HepG2 (cell line): Measurements from ENCODE around the gene ANKLE1. TPM values are rescaled to one million over a fixed set of nuclear protein-coding genes. Genes with fewer than 3 reads are reported as not detected.

Source experiments
- ATF7 ChIP-seq, 2 experiments: fragments of 450-650 bp in 1 of 2; sonication (generic) in 1 of 2; formaldehyde crosslinking in 1 of 2; IDR thresholded peaks; 2 replicates each; pipeline versions ENCODE4 v1.4.0 to v1.6.1; 2016 to 2020; ENCODE audit warnings: antibody characterized with exemption in 1 of 2, mild to moderate bottlenecking in 1 of 2, missing genetic modification reagents in 1 of 2
- CREB1 ChIP-seq, 2 experiments: fragments of 450-650 bp in 1 of 2; IDR thresholded peaks; 2 replicates each; pipeline ENCODE4 v1.6.1; 2016 to 2017; ENCODE audit warnings: control low read depth in 1 of 2, mild to moderate bottlenecking in 1 of 2, missing compliant biosample characterization in 1 of 2, missing genetic modification characterization in 1 of 2
- EP300 ChIP-seq, 3 experiments: sonication (generic) in 1 of 3; formaldehyde crosslinking in 1 of 3; IDR thresholded peaks; 2 replicates each; pipeline versions ENCODE4 v1.5.1 to v1.6.1; 2011 to 2020; ENCODE audit warnings: low read depth in 2 of 3, low read length in 2 of 3, borderline replicate concordance in 1 of 3, improper control_type of control experiment in 1 of 3, mild to moderate bottlenecking in 1 of 3, missing genetic modification reagents in 1 of 3, moderate library complexity in 1 of 3
- FOXK1 ChIP-seq: sonication (generic); formaldehyde crosslinking; IDR thresholded peaks from 2 replicates; pipeline ENCODE4 v1.4.0; 2020; ENCODE audit warnings: low read depth, missing genetic modification reagents, borderline replicate concordance
- HMGA1 ChIP-seq: sonication (generic); formaldehyde crosslinking; conservative IDR thresholded peaks from 2 replicates; pipeline ENCODE4 v1.4.0; 2020; ENCODE audit warnings: missing genetic modification reagents
- PTBP1 ChIP-seq: fragments of 200-400 bp; formaldehyde crosslinking; IDR thresholded peaks from 2 replicates; pipeline ENCODE4 v1.6.1; 2018; ENCODE audit warnings: low read length, low read depth; ENCODE audit not compliant: poor library complexity, severe bottlenecking
- SMAD1 ChIP-seq: sonication (generic); formaldehyde crosslinking; IDR thresholded peaks from 2 replicates; pipeline ENCODE4 v1.4.0; 2020; ENCODE audit warnings: missing genetic modification reagents, low read depth, mild to moderate bottlenecking, borderline replicate concordance
- SP140L ChIP-seq: sonication (generic); formaldehyde crosslinking; IDR thresholded peaks from 2 replicates; pipeline ENCODE4 v1.4.0; 2020; ENCODE audit warnings: missing genetic modification reagents, borderline replicate concordance
- ZBTB8A ChIP-seq: sonication (generic); formaldehyde crosslinking; IDR thresholded peaks from 2 replicates; pipeline ENCODE4 v1.4.0; 2020; ENCODE audit warnings: mild to moderate bottlenecking, low read depth, missing genetic modification reagents, borderline replicate concordance
- ZFP41 ChIP-seq: sonication (generic); formaldehyde crosslinking; IDR thresholded peaks from 2 replicates; pipeline ENCODE4 v1.4.0; 2020; ENCODE audit warnings: mild to moderate bottlenecking, missing genetic modification reagents, borderline replicate concordance
- ZMYM3 ChIP-seq: sonication (generic); formaldehyde crosslinking; IDR thresholded peaks from 2 replicates; pipeline ENCODE4 v1.5.1; 2020; ENCODE audit warnings: mild to moderate bottlenecking, missing genetic modification reagents
- ZNF234 ChIP-seq: sonication (generic); formaldehyde crosslinking; conservative IDR thresholded peaks from 2 replicates; pipeline ENCODE4 v1.5.1; 2020; ENCODE audit warnings: mild to moderate bottlenecking, missing genetic modification reagents
- ZNF263 ChIP-seq: sonication (generic); formaldehyde crosslinking; IDR thresholded peaks from 2 replicates; pipeline ENCODE4 v1.4.0; 2020; ENCODE audit warnings: missing genetic modification reagents
- ZNF501 ChIP-seq: sonication (generic); formaldehyde crosslinking; IDR thresholded peaks from 2 replicates; pipeline ENCODE4 v1.5.1; 2020; ENCODE audit warnings: mild to moderate bottlenecking, moderate library complexity, missing genetic modification reagents
- polyA plus RNA-seq, 8 experiments: library from polyadenylated mRNA; depleted of rRNA in 3 of 8; stranded (reverse) in 7 of 8; unstranded in 1 of 8; fragments of >200 nt; fragmentation: Illumina TruSeq in 4 of 8; extraction: Trizol in 4 of 8; gene quantifications; 2 replicates each; pipeline versions ENCODE4 v1.2.1 to v1.2.3, GENCODE V29; 2011 to 2016; ENCODE audit warnings: low read depth in 4 of 8, missing spikeins in 1 of 8, mixed read lengths in 1 of 8; ENCODE audit not compliant: insufficient read depth in 1 of 8
- total RNA-seq, 5 experiments: library from RNA; depleted of rRNA; stranded (reverse); fragments of >200 nt; fragmentation: Illumina TruSeq; extraction: Trizol; gene quantifications; 2 replicates each; pipeline ENCODE4 v1.2.3, GENCODE V29; 2016; ENCODE audit warnings: low read depth in 1 of 5
- TF ChIP-seq, protein P1 (sequence below): IDR thresholded peaks from 2 replicates; pipeline ENCODE4 v1.6.1; 2018; ENCODE audit warnings: missing genetic modification reagents
- TF ChIP-seq, protein P2 (sequence below): sonication (generic); formaldehyde crosslinking; conservative IDR thresholded peaks from 2 replicates; pipeline ENCODE4 v1.5.0; 2020; ENCODE audit warnings: missing genetic modification reagents
- TF ChIP-seq, protein P3 (sequence below): IDR thresholded peaks from 2 replicates; pipeline ENCODE4 v1.6.1; 2016; ENCODE audit warnings: mild to moderate bottlenecking, missing biosample characterization, missing genetic modification reagents
- TF ChIP-seq, protein P4 (sequence below), 2 experiments: sonication (generic) in 1 of 2; formaldehyde crosslinking in 1 of 2; IDR thresholded peaks; 2 replicates each; pipeline versions ENCODE4 v1.4.0 to v1.6.1; 2018 to 2020; ENCODE audit warnings: missing genetic modification reagents in 2 of 2, borderline replicate concordance in 1 of 2, low read depth in 1 of 2, mild to moderate bottlenecking in 1 of 2, missing biosample characterization in 1 of 2
- TF ChIP-seq, protein P5 (sequence below): sonication (generic); formaldehyde crosslinking; IDR thresholded peaks from 2 replicates; pipeline ENCODE4 v1.9.0; 2022; ENCODE audit warnings: missing genetic modification reagents, mild to moderate bottlenecking, borderline replicate concordance

Gene ANKLE1
- total and polyA plus RNA-seq, 2 of the 13 experiments (the other 11 are each of a cell fraction or from before 2014, with no cell fraction given) = 0.69 to 1.5 TPM

DNA sequence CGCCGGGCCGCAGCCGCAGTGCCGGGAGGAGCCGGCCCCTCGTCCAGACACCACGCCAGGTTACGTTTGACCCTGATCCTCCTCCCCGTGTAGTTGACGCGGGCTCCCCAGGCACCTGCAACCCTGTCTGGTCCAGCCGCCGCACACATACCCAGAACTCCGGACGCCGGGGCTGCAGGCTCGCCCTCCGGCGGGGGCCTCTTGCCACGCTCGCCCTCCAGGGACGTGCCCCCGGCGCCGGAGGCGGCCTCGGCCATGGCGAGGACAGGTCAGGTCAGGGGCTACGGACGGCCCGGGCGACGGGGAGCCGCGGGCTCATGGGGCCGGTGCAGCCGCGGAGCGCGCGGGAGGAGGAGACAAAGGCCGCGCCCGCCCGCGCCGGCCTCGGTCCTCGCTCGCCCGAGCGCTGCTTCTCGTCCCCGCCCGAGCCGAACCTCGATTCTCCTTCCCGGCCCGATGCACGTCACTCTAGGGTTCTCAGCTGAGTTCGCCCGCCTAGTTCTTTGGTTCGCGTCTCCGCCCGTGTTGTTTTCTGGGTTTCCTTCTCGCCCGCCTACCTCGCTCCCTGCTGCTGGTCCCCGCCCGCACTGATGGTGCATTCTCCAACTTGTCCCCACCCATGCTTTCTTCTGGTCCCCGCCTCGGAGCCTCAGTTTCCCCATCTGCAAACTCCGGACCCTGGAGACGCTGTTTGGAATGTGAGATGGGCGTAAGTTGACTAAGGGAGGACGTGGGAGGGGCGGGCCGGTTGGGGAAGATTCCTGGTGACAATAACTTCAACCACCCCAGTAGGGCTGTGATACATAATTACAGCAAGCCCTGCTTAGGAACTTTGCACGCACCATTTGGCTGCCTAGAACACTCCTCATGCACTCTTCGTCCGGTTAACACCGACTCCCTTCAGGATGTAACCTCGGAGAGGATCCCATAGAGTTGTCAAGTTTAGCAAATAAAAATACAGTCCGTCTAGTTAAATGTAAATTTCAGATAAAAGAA lies 53.0 kb downstream of the ANKLE1 start, which contains the start of gene ANO8 (continued):
- TF ChIP-seq CREB1 (IDR thresholded peaks at IDR 0.05) = peak; percentile 79
- no peak for TF ChIP-seq CREB1 (CRISPR knock-in tag; IDR thresholded peaks at IDR 0.05)
- no peak for TF ChIP-seq SP140L (CRISPR knock-in tag)
- no peak for TF ChIP-seq EP300 (IDR thresholded peaks at IDR 0.05; ENCODE audit: low read depth in 2 of 2, low read length in 2 of 2)
- TF ChIP-seq EP300 (CRISPR knock-in tag; IDR thresholded peaks at IDR 0.05; ENCODE audit: borderline replicate concordance) = no peak
- TF ChIP-seq, protein P1, sequence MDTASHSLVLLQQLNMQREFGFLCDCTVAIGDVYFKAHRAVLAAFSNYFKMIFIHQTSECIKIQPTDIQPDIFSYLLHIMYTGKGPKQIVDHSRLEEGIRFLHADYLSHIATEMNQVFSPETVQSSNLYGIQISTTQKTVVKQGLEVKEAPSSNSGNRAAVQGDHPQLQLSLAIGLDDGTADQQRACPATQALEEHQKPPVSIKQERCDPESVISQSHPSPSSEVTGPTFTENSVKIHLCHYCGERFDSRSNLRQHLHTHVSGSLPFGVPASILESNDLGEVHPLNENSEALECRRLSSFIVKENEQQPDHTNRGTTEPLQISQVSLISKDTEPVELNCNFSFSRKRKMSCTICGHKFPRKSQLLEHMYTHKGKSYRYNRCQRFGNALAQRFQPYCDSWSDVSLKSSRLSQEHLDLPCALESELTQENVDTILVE (CRISPR knock-in tag) = 0 out of 2 replicates have a peak, but pooled peaks have one; percentile 35
- peak; percentile 64; the same call in 1 of the 2 replicates for TF ChIP-seq SMAD1 (CRISPR knock-in tag)
- TF ChIP-seq, protein P2, sequence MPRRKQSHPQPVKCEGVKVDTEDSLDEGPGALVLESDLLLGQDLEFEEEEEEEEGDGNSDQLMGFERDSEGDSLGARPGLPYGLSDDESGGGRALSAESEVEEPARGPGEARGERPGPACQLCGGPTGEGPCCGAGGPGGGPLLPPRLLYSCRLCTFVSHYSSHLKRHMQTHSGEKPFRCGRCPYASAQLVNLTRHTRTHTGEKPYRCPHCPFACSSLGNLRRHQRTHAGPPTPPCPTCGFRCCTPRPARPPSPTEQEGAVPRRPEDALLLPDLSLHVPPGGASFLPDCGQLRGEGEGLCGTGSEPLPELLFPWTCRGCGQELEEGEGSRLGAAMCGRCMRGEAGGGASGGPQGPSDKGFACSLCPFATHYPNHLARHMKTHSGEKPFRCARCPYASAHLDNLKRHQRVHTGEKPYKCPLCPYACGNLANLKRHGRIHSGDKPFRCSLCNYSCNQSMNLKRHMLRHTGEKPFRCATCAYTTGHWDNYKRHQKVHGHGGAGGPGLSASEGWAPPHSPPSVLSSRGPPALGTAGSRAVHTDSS (CRISPR knock-in tag) = no peak
- TF ChIP-seq ZFP41 = no peak
- TF ChIP-seq ZNF501 (CRISPR knock-in tag) = no peak
- no peak for TF ChIP-seq HMGA1 (CRISPR knock-in tag)
- TF ChIP-seq, protein P3, sequence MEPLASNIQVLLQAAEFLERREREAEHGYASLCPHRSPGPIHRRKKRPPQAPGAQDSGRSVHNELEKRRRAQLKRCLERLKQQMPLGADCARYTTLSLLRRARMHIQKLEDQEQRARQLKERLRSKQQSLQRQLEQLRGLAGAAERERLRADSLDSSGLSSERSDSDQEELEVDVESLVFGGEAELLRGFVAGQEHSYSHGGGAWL = peak; percentile 28; the same call in 1 of the 2 replicates
- TF ChIP-seq PTBP1 = peak; percentile 76
- TF ChIP-seq, protein P4, sequence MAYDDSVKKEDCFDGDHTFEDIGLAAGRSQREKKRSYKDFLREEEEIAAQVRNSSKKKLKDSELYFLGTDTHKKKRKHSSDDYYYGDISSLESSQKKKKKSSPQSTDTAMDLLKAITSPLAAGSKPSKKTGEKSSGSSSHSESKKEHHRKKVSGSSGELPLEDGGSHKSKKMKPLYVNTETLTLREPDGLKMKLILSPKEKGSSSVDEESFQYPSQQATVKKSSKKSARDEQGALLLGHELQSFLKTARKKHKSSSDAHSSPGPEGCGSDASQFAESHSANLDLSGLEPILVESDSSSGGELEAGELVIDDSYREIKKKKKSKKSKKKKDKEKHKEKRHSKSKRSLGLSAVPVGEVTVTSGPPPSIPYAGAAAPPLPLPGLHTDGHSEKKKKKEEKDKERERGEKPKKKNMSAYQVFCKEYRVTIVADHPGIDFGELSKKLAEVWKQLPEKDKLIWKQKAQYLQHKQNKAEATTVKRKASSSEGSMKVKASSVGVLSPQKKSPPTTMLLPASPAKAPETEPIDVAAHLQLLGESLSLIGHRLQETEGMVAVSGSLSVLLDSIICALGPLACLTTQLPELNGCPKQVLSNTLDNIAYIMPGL (CRISPR knock-in tag; IDR thresholded peaks at IDR 0.05; ENCODE audit: borderline replicate concordance in 1 of 2, low read depth in 1 of 2) = peak; percentile 48 to 80; a peak in 3 of 4 replicates
- no peak for TF ChIP-seq ZBTB8A (CRISPR knock-in tag)
- TF ChIP-seq ZNF263 = peak; percentile 48; the same call in 1 of the 2 replicates
- no peak for TF ChIP-seq ZNF234 (CRISPR knock-in tag)
- TF ChIP-seq ZMYM3 (CRISPR knock-in tag) = peak; percentile 87
- TF ChIP-seq ATF7 (IDR thresholded peaks at IDR 0.05) = no peak
- TF ChIP-seq ATF7 (CRISPR knock-in tag; IDR thresholded peaks at IDR 0.05) = no peak
- peak; percentile 46; the same call in 1 of the 2 replicates for TF ChIP-seq FOXK1 (CRISPR knock-in tag)
- TF ChIP-seq, protein P5, sequence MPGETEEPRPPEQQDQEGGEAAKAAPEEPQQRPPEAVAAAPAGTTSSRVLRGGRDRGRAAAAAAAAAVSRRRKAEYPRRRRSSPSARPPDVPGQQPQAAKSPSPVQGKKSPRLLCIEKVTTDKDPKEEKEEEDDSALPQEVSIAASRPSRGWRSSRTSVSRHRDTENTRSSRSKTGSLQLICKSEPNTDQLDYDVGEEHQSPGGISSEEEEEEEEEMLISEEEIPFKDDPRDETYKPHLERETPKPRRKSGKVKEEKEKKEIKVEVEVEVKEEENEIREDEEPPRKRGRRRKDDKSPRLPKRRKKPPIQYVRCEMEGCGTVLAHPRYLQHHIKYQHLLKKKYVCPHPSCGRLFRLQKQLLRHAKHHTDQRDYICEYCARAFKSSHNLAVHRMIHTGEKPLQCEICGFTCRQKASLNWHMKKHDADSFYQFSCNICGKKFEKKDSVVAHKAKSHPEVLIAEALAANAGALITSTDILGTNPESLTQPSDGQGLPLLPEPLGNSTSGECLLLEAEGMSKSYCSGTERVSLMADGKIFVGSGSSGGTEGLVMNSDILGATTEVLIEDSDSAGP (CRISPR knock-in tag) = peak; percentile 52
